A172 (cell line): ENCODE results near the gene SMARCD1. TPM values are rescaled to one million over a fixed set of nuclear protein-coding genes. Genes with fewer than 3 reads are reported as not detected.

Source experiments
- DNase-seq: peaks from one replicate; pipeline ENCODE4 v3.0.0-alpha.2; 2015; ENCODE audit warnings: low spot score
- total RNA-seq: library from RNA; depleted of rRNA; stranded (reverse); fragments of >200 nt; shearing (Covaris generic); gene quantifications from 2 replicates; pipeline ENCODE4 v1.2.3, GENCODE V29; 2014

Gene SMARCD1
- total RNA-seq, 1 experiment from 2014 or later, result 57.4 TPM

DNA sequence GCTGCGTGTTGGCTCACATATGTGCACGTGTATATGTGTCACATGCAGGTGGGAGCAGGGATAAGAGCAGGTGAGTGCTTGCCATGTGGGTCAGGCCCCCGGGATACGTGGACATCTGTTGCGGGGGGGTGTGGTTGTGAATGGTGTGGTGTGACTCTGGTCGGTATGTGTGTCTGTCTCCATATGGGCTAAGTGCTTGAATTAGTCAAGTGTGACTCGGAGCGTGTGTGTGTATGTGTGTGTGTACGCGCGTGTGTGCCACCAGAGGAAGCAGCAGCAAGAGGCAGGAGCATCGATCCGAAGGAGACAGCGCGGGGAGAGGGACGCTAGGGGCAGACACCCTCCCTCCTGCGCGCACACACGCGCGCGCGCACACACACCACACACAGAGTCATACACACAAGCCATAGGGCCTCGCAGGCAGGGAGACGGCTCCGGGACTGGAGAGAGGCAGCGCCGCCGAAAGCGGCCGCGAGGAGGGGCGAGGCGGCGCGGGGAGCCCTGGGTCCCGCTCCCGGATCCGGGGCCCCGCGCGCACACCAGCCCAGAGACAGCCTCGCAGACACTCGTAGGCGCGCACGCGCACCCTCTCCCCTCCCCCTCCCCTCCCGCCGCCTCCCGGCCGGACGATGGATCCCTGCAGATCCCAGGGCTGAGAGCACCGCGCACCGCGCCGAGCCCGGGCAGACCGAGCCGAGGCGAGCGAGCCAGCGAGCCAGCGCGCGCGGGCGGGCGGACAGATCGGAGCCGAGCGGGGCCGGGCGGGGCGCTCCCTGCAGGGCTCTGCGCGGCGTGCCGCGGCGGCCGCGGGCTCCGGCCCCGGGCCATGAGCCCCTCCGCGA is 27.9 kb upstream of the SMARCD1 start, which contains the start of gene ASIC1:
Gene ASIC1, plus strand, starts transcription at position 597 of the 842 bp plus-strand sequence. CDS start 1,171 bp downstream, outside the sequence.
- no peak for DNase-seq

DNA sequence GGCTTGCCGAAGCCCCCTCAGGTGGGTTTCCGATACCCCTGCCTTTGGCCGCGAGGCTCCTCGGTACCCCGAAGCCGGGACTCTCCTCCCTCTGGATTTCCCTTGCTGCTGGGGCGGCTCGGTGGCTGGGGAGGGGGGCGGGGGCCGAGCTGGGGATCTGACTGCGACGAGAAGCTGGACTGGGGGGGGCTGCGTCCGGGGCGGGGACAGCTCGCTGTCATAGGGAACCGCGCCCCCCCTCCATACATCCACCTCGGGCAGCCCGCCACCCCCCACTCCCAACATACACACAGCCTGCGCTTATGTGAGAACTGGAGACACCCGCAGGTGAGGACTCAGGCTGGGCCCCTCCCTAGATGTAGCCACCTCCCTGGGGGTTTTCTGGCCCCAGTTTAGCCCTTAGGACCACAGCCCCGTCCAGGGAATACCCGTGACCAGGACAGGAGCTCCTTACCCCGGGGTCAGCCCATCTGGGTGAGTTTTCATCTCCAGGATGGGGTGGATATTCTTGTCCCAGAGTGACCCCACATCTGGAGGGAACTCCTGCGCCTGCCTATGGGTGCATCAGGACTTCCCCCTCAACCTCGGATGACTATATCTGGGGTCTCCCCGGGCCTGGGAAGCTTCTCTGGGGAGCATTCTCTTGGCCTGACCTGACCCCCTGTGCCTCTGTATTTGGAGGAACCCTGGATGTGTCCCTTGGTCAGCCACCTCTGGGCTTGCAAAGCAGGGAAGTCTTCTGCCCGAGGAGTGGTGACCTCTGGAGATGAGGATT is 27.1 kb upstream of the SMARCD1 start:
- DNase-seq, result no peak

DNA sequence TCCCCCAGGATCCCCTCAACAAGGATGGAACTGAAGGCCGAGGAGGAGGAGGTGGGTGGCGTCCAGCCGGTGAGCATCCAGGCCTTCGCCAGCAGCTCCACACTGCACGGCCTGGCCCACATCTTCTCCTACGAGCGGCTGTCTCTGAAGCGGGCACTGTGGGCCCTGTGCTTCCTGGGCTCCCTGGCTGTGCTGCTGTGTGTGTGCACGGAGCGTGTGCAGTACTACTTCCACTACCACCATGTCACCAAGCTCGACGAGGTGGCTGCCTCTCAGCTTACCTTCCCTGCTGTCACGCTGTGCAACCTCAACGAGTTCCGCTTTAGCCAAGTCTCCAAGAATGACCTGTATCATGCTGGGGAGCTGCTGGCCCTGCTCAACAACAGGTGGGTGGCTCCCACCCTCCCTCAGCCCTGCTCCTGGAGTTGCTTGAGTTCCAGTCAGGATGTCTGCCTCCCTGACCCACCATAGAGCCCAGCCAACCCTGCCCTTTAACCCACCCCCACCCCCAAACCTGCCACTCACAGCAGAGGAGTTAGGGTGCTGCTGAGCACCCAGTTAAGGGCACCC is 26.3 kb upstream of the SMARCD1 start:
- DNase-seq, result no peak

DNA sequence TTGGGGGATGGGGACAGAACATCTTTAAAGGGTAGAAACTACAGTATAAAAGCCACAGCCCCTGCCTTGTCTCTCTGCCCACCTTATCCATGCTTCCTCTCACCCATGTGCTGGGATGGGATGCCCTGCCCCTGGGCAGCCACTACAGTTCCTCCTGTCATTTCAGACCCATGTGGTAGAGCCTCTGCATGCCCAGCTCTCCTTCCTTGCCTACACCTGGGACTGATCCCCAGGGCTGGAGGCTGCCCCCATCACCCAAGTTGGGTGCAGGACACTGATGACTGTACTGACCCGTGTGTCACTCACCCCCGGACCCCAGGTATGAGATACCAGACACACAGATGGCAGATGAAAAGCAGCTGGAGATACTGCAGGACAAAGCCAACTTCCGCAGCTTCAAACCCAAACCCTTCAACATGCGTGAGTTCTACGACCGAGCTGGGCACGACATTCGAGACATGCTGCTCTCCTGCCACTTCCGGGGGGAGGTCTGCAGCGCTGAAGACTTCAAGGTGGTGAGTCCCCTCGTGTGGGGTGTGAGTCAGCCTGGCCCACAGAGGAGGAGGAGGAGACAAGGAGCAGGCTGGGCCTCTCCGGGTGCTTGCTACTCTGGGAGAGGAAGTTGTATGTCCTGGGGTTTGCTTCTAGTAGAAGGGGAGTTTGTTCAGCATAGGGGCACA is 25.6 kb upstream of the SMARCD1 start:
- peak; percentile 26 for DNase-seq

DNA sequence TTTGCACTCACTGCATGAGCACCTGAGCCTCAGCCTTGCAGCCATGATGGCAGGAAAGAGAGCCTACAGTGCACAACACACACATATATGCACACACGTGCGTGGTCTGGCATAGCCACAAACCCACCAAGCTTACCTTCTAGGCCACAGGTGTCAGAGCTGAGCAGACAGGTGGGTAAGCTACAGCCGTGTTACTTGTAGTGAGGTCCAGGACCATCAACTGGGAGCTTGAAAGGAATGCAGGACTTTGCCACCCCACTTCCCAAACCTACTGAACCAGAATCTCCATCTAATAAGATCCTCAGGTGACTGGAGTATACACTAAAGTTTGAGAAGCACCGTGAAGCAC is 25.0 kb upstream of the SMARCD1 start:
- no peak for DNase-seq

- no peak for DNase-seq
Measured at GRCh38 chr12:50061171-50061570, 24.0 kb upstream of the SMARCD1 start.

- DNase-seq, result no peak
Measured at GRCh38 chr12:50061946-50062686, 23.0 kb upstream of the SMARCD1 start.

DNA sequence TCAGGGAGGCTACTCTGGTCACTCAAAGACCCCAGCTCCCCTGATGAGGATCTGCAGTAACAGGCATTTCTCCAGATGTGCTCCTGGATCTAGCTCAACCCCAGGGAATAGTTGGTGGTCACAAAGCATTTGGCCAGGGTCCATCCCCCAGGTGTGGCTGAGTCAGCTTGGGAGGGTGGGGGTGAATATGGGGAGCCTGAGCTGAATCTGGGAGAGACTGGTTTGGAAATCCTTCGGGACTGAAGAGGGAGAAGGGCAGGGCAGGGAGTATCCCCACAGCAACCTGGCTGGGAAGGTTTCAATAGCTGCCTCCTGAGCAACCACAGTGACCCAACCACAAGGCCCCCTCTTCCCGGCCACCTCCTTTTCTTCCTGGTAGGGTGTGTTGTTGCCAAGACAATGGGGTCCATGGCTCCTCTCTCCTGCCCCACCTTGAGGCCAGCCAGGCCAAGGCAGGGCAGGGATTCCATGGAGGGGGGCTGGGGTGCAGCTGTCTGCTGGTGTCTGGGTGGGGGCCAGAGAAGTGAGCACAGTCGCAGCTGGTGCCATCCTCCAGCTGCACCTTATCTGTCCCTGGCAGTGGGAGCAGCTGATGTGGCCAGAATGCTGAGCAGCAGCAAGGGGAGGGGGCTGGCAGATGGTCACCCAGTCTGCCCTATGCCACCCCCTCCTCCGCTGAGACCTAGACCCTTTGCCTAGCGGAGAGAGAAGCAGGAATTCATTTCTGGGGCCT is 22.2 kb upstream of the SMARCD1 start:
- DNase-seq, result peak; percentile 28

- no peak for DNase-seq
Measured at GRCh38 chr12:50065726-50066310, 19.3 kb upstream of the SMARCD1 start.

GRCh38 chr12:50066402-50066801 is 18.7 kb upstream of the SMARCD1 start:
- peak; percentile 48 for DNase-seq

DNA sequence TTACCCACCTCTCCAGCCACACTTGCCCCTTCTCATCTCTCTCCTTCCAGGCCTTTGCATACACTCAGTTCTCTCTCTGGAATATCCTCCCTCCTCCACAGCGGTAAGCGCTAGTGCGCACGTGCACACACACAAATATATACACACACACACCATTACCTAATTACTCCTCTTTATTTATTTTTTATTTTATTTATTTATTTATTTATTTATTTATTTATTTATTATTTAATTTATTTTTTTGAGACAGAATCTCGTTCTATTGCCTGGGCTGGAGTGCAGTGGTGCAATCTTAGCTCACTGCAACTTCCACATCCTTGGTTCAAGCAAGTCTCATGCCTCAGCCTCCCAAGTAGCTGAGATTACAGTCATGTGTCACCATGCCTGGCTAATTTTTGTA is 16.1 kb upstream of the SMARCD1 start:
- DNase-seq, result no peak

- DNase-seq, result no peak
Measured at GRCh38 chr12:50069539-50069938, 15.6 kb upstream of the SMARCD1 start.

DNA sequence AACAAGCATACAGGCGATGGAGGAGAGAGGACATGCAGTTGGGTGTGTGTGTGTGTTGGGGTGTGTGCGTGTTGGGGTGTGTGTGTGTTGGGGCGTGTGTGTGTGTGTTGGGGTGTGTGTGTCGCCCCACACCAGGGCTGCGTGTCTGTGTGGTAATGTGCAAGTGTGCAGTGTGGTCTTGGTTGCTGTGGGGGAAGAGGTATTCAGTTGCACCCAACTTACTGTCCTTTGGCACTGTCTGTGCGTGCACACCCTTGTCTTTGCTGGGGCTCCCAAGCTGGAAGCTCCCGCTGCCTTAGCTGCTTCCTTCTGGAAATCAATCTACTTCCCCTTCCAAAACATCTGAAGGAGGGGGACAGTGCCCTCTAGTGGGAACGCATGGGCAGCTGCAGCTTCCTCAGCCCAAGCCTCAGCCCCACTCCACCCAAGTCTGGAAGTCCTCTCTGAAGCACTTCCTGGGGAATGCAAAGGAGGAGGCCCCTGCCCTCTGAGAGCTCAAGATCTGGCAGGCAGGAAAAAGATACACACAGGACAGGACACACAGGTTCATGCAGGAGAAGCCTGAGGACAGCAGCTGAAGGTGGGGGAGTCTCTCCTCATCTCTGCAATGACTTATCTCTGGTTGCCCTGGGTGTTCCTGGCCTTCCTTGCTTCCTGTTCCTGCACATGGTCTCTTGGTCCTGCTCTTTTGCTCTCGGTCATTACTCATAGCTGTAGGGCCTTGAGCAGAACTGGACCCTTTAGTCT is 14.7 kb upstream of the SMARCD1 start:
- peak; percentile 75 for DNase-seq

- DNase-seq, result no peak
Measured at GRCh38 chr12:50072198-50072907, 12.8 kb upstream of the SMARCD1 start.

DNA sequence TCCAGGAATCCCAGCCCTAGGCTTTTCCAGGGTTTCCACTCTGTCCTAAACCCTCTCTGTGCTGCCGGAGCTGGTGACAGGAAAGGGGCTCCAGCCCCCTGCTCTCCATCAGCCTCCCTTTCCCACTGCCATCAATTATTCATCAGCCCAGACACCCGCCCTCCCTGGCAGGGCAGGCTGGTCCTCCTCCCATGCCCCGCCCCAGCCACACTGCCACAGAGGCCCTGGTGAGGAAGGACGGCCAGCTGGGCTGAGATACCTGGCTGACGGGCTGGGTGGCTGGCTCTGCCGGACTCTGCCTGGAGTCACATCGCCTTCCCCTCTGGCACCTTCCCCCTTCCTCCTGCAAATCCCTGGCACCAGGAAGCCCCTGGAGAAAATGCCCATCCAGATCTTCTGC is 11.9 kb upstream of the SMARCD1 start:
- no peak for DNase-seq

GRCh38 chr12:50073712-50074111 is 11.4 kb upstream of the SMARCD1 start:
- no peak for DNase-seq

DNA sequence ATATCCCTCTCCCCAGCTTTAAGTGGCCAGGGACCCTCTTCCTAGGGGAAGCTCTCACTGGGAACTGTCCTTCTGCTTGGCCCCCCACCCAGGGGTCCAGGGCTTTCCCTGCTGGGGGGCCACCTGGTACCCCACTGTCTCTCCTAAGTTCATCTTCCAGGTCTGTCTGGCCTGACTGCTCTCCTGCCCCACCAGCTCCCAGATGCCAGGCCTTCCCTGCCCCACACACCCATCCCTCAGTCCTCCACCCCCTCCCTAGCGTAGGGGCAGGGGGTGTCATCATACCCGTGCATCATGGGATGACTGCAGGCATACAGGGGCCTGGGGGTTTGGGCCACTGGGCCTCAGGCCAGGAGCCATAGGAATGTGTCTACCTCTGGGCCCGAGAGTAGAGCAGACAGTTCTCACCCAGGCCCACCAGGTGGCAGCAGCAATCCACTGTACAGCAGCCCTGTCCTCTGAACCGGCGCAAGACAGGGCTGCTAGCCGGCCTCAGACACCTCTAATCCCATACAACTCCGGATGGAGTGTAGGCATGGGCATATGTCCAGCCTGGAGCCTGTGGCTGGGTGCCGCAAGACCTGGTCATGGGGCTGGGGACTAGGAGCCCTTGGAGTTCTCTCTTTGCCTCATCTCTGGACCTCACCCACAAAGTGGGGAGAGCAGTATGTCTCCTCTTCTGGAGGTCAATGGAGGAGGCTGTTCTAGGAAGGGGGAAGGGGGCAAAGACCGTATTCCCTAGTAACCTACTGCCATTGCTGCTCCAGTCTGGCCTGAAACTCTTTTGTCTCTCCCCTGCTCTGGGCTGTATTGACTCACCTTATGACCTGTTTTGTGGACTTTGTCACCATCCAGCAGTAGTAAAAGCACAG is 10.0 kb upstream of the SMARCD1 start:
- peak; percentile 80 for DNase-seq

DNA sequence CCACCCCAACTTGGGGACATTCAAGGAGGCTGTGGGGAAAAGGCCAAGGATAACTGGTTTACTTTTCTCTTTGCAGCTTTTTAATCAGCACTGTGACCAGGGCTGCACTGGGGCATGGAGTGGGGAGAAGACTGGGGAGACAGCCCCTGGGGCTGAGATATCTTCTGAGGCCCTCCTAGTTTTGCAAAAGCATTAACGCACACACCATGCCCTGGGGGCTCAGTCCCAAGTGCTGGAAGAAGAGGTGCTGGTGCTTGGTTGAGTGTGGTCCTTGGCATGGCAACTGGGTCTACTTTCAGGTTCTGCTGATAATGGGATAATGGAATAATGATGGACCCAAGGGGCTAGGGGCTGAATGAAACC is 9.4 kb upstream of the SMARCD1 start:
- DNase-seq, result no peak
